GM23248 (cell line): ENCODE results near the gene PKN2.

Source experiments
- EZH2 ChIP-seq: fragments of 200-600 bp; sonication (generic); IDR thresholded peaks from 2 replicates; pipeline ENCODE4 v1.6.1; 2018; ENCODE audit warnings: antibody characterized with exemption, mild to moderate bottlenecking; ENCODE audit not compliant: insufficient read depth, poor library complexity, severe bottlenecking
- EZH2phosphoT487 ChIP-seq: fragments of 200-600 bp; sonication (generic); IDR thresholded peaks from 2 replicates; pipeline ENCODE4 v1.6.1; 2018; ENCODE audit warnings: antibody characterized with exemption, moderate library complexity, mild to moderate bottlenecking, low read depth; ENCODE audit not compliant: insufficient read depth

DNA sequence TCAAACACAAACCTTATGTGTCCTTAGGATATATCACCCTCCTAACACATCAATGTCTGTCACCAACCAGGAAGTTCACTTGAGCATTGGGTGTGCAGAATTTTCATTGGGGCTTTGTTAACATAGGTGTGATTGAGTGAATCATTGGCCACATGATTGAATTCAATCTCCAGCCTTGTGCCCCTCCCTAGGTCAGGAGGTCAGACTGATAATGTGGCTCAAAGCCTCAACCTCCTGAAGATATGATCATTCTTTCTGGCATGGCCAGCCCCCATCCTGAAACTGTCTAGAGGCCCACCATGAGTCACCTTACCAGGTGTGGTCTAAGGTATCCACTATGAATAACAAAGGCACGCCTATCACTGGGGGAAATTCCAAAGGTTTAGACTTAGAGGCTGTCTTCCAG lies 90.1 kb downstream of the PKN2 start:
- no peak for TF ChIP-seq EZH2
- TF ChIP-seq EZH2phosphoT487, result no peak
